HG02885 (cell line): ENCODE measurements around the gene NKAPD1.
A peak's percentile ranks its signal among the peaks of the same experiment; 100 is the strongest.
"Not testable (repeated sequence)": the region's sequence is repeated elsewhere in the genome, so short reads cannot be mapped to it uniquely, and the experiment has no call there.

Experiments used
- ATAC-seq: cut with Tn5 transposase; IDR thresholded peaks from one replicate; pipeline ENCODE4 v1.9.1; 2021; ENCODE audit warnings: mild to moderate bottlenecking; ENCODE audit not compliant: unreplicated experiment, poor library complexity

The NKAPD1 gene

DNA sequence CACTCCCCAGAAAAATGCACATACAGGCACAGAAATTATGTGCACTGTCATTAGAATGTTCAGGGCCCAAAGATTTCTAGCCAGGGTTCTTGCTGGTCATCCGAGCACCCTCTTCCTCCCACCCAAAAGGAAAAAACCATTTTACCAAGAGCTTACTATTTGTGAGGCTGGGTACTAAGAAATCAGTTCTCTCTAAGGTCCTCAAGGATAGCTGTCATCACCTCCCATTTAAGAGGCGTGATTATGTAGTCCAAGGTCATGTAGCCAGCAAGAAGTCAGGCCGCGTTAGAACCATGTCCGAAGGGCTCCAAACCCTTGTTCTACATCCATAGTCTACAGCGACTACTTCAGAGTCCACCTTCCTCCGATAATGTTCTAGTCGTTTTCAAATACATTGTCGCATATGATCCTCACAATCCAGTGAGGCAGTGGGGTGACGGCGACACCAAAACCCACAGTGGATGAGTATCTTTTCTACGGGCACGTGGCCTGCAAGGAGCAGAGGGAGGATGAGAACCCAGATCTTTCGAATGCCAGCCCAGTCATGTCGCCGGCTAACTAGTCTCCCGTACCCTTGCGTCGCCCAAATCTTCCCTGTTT lies 11.8 kb downstream of the NKAPD1 start:
- ATAC-seq: peak; percentile 34

DNA sequence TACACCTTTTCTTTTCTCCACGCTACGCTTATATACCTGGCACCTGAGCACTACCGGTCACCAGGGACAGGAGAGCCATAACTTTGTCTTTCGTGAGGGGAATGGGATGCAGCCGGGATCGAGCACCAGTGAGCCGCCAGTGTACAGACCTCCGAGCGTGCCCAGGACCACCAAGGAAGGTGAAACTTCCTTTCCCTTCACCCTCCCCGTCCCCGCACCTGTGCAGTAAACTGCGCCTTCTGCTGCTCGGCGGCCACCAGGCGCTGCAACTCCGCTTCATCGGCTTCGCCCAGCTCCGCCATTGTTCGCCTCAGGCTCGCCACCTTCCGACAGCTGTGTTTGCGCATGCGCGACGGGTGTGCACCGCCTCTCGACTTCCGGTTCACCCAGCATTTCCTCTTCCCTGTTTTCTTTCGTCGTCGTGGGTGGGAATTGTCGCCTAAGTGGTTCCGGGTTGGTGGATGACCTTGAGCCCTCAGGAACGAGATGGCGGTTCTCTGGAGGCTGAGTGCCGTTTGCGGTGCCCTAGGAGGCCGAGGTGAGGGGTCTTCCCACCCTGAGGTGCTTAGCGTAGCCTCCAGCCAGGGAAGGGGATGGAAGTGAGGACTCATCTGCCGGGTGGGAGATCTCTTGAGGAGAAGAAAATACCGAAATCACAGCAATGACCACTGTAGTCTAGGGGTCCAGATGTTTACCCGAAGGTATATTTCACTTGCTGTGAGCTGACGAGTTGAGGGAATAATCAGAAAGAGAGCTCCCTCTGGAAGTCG lies 12.5 kb downstream of the NKAPD1 start, which contains the start of the genes SDHD and TIMM8B:
Gene SDHD, plus strand, starts transcription at position 452 of the 770 bp plus-strand sequence. Its CDS starts 35 bp downstream, at position 487.
Gene TIMM8B, minus strand, starts transcription at position 335 of the 770 bp plus-strand sequence. Its CDS starts 33 bp downstream, at position 302.
- peak; percentile 92 for ATAC-seq

DNA sequence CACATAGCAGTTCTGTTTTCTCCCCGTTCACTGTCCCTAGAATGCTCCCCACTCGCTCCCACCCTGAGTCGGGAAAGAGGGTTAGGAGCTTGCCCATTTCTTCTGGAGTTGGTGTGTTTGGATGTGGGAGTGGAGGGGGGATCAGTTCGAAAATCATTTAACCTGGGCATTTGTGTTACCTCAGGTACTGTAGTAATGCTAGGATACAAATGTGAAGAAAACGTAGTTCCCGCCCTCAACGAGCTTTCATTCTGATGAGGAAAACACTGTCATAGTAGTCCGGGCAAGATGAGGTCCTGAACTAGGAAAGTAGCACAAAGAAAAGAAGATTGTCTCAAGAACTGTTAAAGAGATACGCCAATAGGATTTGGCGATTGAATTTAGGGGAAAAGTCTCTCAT lies 13.1 kb downstream of the NKAPD1 start:
- no peak for ATAC-seq

DNA sequence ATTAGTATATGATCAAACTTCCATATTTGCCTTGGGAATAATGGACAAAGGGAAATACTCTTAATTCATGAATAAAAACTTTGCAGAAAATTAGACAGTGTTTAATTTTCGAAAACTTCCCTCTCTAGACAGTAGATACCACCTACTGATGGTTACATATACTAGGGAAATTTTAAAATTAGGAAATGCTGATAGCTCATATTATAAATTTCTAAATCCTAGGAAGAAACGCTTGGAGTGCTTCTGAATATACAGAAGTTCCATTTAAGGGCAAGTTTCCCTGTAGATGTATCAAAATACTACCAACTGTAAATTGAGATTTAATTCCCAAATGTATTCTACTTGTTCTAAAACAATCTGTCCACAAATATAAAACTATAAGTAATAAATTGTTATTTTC lies 21.2 kb downstream of the NKAPD1 start:
- not testable (repeated sequence) for ATAC-seq

DNA sequence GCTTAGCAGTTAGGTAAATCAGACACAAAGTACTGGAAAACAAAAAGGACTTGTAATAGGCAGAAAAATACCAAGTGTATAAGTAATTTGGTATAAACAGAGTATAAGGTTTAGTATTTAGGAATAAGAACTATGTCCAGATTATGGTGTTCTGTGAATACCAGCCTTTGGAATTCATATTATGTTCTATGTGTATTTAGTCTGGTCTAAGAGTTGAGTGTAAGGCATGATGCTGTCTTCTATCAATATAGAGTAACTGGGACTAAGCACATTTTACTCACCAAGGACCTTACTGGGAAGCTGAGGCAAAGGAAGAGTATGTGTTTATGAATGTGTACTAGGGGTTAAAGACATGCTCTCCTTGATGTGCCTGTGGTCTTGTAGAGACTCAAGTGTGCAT lies 22.1 kb downstream of the NKAPD1 start:
- ATAC-seq: no peak

DNA sequence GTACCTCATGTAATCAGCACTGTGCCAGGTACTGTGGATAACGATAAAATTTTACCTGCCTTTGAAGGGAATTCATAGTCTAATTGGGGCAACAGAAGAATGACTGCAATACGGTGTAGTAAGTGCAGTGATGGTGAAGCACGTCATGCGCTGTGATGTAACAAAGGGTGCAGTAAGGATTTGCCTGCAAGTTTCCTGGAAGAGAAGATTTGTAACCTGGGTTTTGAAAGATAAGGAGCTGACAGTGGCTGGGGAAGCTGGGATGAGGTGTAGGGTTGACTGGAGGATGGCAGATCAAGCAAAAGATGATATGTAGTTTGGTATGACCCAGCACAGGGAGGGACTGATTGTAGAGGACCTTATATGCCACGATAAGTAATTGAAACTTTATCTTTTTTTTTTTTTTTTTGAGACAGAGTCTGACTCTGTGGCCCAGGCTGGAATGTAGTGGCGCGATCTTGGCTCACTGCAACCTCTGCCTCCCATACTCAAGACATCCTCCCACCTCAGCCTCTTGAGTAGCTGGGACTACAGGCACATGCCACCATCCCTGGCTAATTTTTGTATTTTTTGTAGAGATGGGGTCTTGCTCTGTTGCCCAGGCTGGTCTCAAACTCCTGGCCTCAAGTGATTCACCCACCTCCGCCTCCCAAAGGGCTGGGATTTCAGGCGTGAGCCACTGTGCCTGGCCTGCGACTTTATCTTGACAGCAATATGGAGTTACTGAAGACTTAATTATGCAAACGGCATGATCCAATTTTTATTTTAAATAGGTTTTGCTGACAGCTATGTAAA lies 23.8 kb downstream of the NKAPD1 start:
- no peak for ATAC-seq

DNA sequence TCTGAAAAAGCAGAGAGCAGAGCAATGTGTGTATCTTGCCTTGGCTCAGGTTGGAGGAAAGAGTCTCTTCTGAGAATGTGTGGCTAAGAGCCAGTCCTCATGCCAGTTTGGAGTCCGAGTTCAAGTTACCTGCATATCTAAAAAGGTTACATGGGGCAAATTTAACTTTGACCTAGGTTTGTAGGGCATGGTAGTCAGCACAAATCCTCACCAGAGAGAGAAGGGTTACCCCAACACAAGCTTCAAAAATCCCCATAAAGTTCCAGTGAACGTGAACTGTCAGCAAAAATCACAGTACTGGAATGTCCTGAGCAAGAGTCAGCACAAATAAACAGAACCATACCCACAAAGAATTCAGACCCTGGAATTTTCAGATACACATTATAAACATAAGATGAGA lies 26.4 kb downstream of the NKAPD1 start:
- no peak for ATAC-seq

DNA sequence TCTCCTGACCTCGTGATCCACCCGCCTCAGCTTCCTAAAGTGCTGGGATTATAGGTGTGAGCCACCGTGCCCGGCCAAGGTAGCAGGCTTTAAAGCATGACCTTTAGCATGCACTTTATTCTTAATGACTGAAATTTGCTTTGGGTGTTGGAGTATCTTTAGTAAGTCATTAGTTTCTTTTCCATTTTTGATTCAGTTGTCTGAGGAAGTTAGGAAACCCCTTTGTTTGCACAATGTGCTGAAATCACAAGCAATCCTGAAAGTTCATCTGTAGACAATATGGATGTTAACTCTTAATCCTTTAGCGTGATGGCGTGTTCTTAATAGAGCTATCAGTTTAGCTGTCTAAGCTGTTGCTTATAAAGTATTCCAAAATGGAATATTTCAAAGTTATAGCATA lies 29.3 kb downstream of the NKAPD1 start:
- no peak for ATAC-seq

DNA sequence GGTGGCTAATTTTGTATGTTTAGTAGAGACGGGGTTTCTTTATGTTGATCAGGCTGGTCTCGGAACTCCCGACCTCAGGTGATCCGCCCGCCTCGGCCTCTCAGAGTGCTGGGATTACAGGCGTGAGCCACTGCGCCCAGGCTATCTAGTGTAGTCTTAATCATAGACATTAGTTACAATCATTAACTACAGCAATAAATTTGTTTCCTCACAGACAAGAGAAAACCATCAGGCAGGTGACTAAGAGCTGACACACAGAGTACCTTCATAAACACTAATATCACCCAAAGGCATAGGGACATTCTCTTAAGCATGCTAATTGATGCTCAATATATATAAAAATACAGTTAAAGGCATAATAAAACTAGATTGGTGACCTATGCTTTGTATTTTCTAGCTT lies 32.0 kb downstream of the NKAPD1 start:
- ATAC-seq: no peak

DNA sequence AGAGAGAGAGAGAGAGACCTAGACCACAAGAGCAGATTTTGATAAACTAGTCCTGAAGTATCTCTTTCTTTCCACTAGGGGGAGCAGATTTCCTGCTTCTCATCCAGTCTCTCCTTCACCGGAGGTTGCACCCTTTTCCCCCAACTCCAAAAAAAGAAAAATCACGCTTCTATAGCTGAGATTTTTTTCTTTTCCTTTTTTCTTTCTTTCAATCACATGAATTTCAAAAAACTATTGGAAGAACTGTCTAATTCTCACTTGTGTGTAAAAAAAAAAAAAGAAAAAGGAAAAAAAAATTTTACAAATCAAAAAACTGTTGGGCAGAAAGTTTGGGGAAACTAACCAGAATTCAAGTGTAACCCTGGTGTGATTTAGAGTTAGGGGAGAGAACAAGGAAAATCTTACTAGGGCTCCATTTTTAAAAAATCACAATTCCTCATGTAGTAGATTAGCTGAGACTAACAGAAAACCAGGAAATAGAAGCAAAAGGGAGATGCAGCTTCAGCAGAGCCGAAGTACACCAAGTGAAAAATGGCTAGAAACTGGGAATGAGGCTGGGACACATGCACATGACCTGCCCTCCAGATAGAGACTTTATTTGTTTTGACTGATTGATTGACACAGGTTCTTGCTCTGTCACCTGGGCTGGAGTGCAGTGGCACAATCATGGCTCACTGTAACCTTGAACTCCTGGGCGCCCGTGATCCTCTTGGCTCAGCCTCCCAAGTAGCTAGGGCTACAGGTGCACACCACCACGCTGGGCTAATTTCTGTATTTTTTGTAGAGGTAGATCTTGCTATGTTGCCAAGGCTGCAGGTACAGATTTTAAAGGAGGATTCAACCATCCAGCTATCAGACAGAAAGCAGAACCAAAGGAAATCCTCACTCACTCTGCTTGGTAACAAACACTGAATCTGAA lies 39.7 kb downstream of the NKAPD1 start:
- ATAC-seq: no peak

DNA sequence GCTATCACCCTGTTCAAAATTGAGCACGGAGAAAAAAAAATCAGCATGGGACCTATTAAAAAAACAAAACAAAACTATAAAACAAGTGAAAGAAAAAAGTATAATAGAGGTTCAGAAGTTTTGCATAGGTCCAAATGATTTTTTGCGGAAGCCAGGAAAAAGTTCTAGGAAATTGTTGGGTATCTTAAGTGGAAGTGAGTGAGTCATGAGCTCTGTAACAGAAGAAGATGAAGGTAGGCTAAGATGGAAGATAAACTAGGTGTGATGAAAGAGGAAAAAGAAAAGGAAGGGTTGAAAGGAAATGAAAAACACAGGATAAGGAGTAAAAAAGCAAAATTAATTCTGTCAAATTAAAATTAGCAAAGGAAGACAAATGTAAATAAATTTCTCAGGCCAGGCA lies 40.4 kb downstream of the NKAPD1 start:
- no peak for ATAC-seq

DNA sequence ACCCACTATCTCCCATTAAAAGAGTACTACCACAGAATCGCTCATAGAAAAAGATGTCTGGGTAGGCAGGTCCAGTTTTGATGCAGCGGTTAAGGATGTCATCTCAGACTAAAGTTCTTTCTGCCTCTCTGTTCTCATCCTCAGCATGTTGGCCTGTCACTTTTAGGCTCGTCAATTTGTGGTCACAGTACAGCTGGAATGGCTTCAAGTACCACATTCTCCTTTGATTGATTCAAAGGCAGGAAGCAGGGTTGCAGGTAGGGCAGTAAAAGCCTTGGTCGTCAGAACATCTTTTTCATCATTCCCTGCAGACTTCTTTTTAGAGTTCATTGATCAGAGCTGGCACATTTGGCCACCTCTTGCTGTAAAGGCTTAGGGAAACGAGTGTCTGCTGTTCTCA lies 41.3 kb downstream of the NKAPD1 start:
- no peak for ATAC-seq

DNA sequence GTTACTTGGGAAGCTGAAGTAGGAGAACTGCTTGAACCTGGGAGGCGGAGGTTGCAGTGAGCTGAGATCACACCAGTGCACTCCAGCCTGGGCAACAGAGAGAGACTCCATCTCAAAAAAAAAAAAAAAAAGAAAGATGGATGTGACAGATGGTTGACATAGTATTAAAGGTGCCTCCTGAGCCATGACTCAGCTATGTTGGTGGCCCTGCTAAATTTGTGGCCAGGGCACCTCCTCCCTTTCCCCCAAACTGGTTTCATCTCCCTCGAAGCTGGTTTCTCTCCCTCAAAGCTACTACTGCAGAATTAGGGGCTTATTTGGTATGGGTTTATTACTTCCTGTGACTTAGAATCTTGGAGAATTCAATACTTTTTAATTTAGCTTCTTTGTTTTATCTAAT lies 44.1 kb downstream of the NKAPD1 start:
- ATAC-seq: no peak

DNA sequence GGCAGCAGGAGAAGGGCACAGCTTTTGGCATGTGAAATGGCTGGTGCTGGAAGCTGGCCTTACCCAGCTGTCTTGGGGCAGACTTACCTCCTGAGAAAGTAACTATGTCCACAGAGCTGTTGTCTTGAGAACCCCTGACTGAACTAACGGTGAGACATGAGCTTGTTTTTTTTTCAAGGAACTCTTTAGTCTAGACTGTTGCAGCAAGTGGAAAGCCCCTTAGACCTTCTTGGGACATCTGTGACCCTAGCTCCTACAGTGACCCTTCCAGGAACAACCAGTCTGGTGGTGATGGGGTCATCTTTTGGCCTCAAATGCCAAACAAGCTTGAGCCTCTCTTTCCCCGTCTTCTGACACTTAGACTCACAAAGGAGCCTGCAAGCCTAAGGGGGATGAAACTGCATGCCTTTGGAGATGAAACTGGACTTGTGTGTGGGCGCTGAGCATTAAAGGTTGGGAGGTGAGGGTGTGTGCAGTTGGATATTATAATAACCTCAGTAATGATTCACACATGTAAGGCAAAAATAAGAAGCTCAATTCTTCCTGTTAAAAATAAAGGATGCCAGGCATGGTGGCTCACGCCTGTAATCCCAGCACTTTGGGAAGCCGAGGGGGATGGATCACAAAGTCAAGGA lies 48.0 kb downstream of the NKAPD1 start:
- no peak for ATAC-seq

DNA sequence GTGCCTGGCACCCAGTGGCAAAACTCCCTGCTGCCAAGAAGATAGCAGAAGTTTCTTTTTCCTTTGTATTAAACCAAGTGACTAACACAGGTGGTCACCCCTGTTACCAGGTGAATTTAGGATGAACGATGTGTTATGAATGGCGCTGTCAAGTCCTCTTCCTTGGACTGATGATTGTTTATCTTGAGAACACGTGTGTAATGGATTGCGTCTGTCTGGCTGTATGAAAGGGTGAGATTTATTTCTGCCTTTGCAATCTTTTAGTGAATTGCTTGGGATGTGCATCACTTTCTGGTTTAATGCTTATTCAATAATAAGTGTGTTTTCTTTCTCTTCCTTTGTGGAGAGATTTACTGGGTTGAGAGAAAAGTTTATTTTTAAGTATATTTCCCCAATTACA lies 49.0 kb downstream of the NKAPD1 start:
- no peak for ATAC-seq

DNA sequence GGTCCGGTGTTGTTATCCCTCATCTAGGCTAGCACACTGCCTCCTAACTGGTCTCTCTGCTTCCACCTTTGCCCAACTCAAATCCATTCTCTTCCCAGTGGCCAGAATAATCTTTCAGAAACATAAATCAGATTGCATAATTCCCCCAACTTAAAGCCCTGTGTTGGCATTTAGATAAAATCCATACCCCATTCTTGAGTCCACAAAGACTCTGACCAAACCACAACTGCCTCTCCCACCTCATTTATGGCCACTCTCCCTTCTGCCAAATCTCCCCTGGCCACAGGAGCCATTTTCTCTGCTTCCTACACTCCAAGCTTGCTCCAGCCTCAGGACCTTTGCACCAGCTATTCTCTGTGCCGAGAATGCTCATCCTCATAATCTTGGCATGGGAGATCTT lies 53.0 kb downstream of the NKAPD1 start:
- ATAC-seq: no peak

DNA sequence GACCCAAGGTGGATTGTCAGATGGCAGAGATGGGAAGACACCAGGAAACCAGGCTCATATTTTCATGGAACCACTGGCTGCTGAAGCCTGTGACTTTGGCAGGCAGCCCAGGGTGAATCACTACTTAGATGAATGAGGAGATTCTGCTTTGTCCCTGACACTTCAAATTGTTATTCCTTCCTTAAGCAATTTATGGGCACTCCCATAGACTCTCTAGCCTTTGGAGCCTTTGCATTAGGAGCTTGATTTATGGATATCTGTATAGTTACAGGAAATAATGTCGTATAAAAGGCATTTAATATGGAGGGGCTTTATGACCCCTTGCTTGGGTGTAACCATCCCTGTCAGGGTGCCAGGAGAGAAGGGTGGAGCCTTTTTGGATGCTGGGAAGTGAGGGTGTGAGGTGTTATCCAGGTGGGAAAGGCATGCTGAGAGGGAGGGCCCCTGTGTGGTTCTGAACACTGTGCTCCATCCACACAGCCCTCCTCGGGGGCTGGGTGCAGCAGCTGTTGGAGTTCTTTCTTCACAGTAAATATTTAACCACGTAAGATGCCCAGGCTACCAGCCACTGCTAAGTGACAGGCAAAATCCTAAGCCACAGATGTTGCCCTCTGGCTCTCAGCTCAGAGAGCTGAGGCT lies 54.5 kb downstream of the NKAPD1 start:
- no peak for ATAC-seq

DNA sequence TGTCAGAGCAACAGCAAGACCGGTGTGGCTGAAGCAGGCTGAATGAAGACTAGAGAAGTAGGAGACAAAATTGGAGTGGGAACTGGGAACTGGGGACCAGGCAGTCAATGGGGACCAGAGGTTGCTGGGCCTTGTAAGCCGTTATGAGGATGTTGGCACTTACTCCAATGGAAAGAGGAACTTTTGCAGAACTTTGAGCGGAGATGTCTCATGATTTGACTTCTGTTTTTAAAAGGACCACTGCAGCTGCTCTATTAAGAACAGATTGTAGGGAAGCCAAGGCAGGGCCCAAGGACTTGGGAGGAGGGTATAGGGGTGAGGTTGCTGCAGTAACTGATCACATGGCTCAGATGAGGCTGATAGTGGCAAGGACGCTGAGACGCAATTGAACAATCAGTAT lies 55.6 kb downstream of the NKAPD1 start:
- ATAC-seq: no peak

DNA sequence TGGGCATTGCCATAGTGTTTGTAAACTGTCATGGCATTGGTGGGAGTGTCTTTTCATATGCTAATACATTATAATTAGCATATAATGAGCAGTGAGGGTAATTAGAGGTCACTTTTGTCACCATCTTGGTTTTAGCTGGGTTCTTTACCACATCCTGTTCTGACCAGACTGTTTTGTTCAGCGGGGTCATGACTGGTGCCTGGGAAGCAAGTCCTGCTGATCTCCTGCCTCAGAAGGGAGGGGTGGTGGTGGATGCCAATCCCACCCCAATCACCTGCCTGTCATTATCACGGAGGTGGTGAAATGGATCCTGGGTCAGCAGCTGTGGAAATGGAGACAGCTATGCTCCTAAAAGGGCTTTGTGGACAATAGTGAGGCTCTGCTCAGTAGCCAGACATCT lies 58.6 kb downstream of the NKAPD1 start:
- ATAC-seq: no peak
